ENCODE results near the gene RFX3.

Gene RFX3

DNA sequence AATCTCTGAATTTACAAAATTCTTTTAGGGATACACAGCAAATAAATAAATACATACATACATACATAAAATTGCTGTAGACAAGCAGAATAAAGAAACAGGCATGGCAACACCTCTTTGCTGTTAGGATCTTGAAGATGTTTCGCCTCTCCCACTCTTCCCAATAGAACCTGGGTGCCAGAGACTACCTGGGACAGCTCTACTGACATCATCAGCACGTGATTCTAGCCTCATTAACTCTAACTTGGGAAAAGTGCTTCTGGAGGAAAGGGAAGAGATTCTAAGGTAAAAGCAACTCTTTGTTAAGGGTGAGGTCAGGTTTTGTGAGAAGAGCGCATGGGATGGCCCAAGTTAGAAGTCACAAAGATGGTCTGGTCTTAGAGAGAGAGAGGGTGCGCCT is 339.1 kb downstream of the RFX3 start:
- Histone ChIP-seq H3K79me2 (ENCODE audit: control insufficient read depth, low read length) (no peaks in the 10 kb centered on the region), H3F3A (ENCODE audit: control insufficient read depth, insufficient read depth) (no peaks in the 10 kb centered on the region), H3K9me2 (replicated peaks; ENCODE audit: control insufficient read depth, low read length) (no peaks in the 10 kb centered on the region), H3K36me3 (ENCODE audit: control insufficient read depth, low read length) (no peaks in the 10 kb centered on the region), H3K4me3 (ENCODE audit: low read length) (no peak overlapping the region), H3K9me3 (ENCODE audit: control insufficient read depth, insufficient read depth, low read length) (no peaks in the 10 kb centered on the region), H3K4me2 (ENCODE audit: low read length) (no peak overlapping the region), H3K4me1 (ENCODE audit: control insufficient read depth, low read length) (no peaks in the 10 kb centered on the region), H3K27me3 (ENCODE audit: control insufficient read depth, low read length) (0 out of 2 replicates have a peak, but pooled peaks cover 2% of the 10 kb centered on the region), H3K27ac (ENCODE audit: low read depth, low read length) (no peak overlapping the region), H4K20me1 (ENCODE audit: control insufficient read depth, insufficient read depth, low read depth, low read length) (no peaks in the 10 kb centered on the region)
- TF ChIP-seq, protein P1, sequence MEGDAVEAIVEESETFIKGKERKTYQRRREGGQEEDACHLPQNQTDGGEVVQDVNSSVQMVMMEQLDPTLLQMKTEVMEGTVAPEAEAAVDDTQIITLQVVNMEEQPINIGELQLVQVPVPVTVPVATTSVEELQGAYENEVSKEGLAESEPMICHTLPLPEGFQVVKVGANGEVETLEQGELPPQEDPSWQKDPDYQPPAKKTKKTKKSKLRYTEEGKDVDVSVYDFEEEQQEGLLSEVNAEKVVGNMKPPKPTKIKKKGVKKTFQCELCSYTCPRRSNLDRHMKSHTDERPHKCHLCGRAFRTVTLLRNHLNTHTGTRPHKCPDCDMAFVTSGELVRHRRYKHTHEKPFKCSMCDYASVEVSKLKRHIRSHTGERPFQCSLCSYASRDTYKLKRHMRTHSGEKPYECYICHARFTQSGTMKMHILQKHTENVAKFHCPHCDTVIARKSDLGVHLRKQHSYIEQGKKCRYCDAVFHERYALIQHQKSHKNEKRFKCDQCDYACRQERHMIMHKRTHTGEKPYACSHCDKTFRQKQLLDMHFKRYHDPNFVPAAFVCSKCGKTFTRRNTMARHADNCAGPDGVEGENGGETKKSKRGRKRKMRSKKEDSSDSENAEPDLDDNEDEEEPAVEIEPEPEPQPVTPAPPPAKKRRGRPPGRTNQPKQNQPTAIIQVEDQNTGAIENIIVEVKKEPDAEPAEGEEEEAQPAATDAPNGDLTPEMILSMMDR (IDR thresholded peaks at IDR 0.05; ENCODE audit: low read depth, low read length, poor library complexity, severe bottlenecking), result no peak
- TF ChIP-seq EZH2phosphoT487 (IDR thresholded peaks at IDR 0.05; ENCODE audit: borderline replicate concordance, low read length), result no peak

DNA sequence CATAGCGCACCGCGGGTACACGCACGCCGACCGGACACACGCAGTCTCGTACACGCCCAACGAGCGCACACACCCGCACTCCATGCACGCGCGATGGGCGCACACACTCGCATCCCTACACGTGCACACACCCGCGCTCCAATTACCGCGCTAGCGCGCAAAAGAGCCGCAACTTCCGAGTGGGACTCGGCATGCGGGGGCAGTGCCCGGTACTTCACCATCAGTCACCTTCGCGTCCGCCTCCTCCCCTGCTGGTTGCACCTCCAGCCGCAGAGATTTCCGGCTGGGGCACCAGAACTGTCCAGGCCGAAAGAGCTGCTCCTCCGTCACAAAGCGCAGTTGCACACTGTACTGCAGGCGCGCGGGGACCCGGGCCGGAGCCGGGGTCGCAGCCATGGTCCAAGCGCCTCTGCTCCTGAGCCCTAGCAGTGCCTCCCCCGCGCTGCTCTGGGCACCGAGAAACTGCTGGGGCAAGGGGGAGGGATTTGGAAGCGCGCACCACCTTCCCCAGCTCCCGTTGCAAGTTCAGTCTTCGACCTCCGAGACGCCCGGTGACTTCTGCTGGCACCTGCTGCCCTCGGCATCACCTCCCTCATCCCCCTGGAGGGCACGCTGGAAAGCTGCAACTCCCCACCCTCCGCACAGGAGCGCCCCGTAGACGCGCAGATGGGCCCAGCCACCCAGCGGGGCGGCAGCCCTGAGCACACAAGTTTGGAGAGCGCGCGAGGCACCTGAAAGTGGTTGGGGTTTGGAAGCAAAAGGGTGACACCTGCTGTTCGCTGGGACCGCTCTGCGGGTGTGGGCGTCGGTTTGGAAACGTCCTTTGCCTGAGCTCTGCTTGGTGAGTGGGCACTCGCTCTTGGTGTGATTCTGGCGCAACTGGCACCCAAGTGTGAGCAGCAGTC is 344.5 kb downstream of the RFX3 start:
- Histone ChIP-seq H3K4me3 (ENCODE audit: low read length) (no peak overlapping the region), H3F3A (ENCODE audit: control insufficient read depth, insufficient read depth) (no peaks in the 10 kb centered on the region), H3K27me3 (ENCODE audit: control insufficient read depth, low read length) (0 out of 2 replicates have a peak, but pooled peaks cover 2% of the 10 kb centered on the region), H3K9me3 (ENCODE audit: control insufficient read depth, insufficient read depth, low read length) (no peaks in the 10 kb centered on the region), H3K9me2 (replicated peaks; ENCODE audit: control insufficient read depth, low read length) (no peaks in the 10 kb centered on the region), H3K27ac (ENCODE audit: low read depth, low read length) (no peak overlapping the region), H3K4me1 (ENCODE audit: control insufficient read depth, low read length) (no peaks in the 10 kb centered on the region), H3K4me2 (ENCODE audit: low read length) (no peak overlapping the region), H4K20me1 (ENCODE audit: control insufficient read depth, insufficient read depth, low read depth, low read length) (no peaks in the 10 kb centered on the region), H3K36me3 (ENCODE audit: control insufficient read depth, low read length) (no peaks in the 10 kb centered on the region), H3K79me2 (ENCODE audit: control insufficient read depth, low read length) (no peaks in the 10 kb centered on the region)
- TF ChIP-seq, protein P1 (IDR thresholded peaks at IDR 0.05; ENCODE audit: low read depth, low read length, poor library complexity, severe bottlenecking), result no peak
- no peak for TF ChIP-seq EZH2phosphoT487 (IDR thresholded peaks at IDR 0.05; ENCODE audit: borderline replicate concordance, low read length)

DNA sequence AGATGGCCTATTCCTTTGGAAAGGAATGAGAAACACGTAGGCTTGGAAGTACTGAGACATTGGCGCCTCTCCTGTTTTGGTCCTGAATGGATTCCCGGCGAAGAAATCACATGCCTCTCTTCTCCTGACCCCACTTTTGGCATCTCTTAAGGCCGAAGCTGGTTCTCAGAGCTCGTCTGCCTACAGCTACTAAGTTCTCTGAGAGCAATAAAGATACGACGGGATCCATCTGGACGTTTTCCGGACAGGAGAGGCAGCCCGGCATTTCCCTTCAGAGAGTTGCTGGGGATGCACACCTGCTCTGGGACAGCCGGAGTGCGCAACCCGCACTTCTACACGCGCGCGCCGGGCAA is 345.1 kb downstream of the RFX3 start:
- Histone ChIP-seq H3K36me3 (ENCODE audit: control insufficient read depth, low read length) (no peaks in the 10 kb centered on the region), H3K9me2 (replicated peaks; ENCODE audit: control insufficient read depth, low read length) (no peaks in the 10 kb centered on the region), H3K4me1 (ENCODE audit: control insufficient read depth, low read length) (no peaks in the 10 kb centered on the region), H3K27ac (ENCODE audit: low read depth, low read length) (no peak overlapping the region), H3F3A (ENCODE audit: control insufficient read depth, insufficient read depth) (no peaks in the 10 kb centered on the region), H3K27me3 (ENCODE audit: control insufficient read depth, low read length) (0 out of 2 replicates have a peak, but pooled peaks cover 2% of the 10 kb centered on the region), H3K4me2 (ENCODE audit: low read length) (no peak overlapping the region), H3K9me3 (ENCODE audit: control insufficient read depth, insufficient read depth, low read length) (no peaks in the 10 kb centered on the region), H3K4me3 (ENCODE audit: low read length) (no peak overlapping the region), H3K79me2 (ENCODE audit: control insufficient read depth, low read length) (no peaks in the 10 kb centered on the region), H4K20me1 (ENCODE audit: control insufficient read depth, insufficient read depth, low read depth, low read length) (no peaks in the 10 kb centered on the region)
- TF ChIP-seq, protein P1 (IDR thresholded peaks at IDR 0.05; ENCODE audit: low read depth, low read length, poor library complexity, severe bottlenecking), result no peak
- no peak for TF ChIP-seq EZH2phosphoT487 (IDR thresholded peaks at IDR 0.05; ENCODE audit: borderline replicate concordance, low read length)

Data from DOHH2 (cell line).